ENCODE data around the gene TSC22D2. TPM values are rescaled to one million over a fixed set of nuclear protein-coding genes. Genes with fewer than 3 reads are reported as not detected.

Gene TSC22D2
- total RNA-seq, result 17.9 and 18.1 TPM in 2 replicates

- intact Hi-C loops (cut with micrococcal nuclease), result loop anchor here (1.0 to 5.0 kb wide), 13 partner anchors 23 to 1416 kb away; partner anchors contain the start of genes COMMD2, EIF2A, ERICH6 and GYG1
Observed at GRCh38 chr3:150408221-150409124, at the start of gene TSC22D2. Gene TSC22D2, plus strand, starts transcription at chr3:150408298. Its CDS starts 1,053 bp downstream, at chr3:150409351.

DNA sequence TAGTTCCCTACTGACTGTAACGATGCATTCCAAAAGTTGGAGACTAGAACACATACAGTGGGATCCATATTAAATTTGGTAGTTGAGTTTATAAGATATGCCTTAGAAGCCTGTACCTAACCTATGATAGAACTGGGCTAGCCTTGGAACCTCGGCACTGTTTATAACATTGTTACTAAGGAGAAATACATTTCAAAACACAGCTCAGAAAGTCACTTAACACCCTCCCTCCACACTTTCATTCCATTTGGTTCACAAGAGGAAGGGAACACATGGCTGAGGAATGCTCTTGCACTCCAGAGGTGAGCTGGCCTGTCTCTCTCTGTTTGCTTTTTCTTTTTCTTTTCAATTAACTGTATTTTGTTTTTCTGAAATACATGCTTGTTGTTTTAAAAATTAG, 48.7 kb upstream of the TSC22D2 start:
- intact Hi-C loops (cut with micrococcal nuclease), result no loop called here

DNA sequence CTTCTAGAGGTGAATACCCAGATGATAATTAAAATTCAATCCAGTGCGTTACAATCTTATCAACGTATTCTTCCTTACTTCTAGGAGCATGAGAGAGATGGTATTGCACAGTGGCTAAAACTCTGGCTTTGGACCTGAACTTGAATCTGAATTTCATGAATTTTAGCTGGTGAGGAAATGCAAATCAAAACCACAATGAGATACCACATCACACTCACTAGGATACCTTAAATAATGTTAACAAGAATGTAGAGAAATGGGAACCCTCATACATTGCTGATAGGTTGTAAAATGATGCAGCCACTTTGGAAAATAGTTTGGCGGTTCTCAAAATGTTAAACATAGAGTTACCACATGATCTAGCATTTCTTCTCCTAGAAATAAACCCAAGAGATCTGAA, 47.1 kb upstream of the TSC22D2 start:
- intact Hi-C loops (cut with micrococcal nuclease), result no loop called here

- intact Hi-C loops (cut with micrococcal nuclease), result no loop called here
Observed at GRCh38 chr3:150362515-150363302, 45.4 kb upstream of the TSC22D2 start.

GRCh38 chr3:150363420-150363819, 44.7 kb upstream of the TSC22D2 start:
- intact Hi-C loops (cut with micrococcal nuclease), result no loop called here

GRCh38 chr3:150365132-150365604, 42.9 kb upstream of the TSC22D2 start:
- intact Hi-C loops (cut with micrococcal nuclease), result no loop called here

DNA sequence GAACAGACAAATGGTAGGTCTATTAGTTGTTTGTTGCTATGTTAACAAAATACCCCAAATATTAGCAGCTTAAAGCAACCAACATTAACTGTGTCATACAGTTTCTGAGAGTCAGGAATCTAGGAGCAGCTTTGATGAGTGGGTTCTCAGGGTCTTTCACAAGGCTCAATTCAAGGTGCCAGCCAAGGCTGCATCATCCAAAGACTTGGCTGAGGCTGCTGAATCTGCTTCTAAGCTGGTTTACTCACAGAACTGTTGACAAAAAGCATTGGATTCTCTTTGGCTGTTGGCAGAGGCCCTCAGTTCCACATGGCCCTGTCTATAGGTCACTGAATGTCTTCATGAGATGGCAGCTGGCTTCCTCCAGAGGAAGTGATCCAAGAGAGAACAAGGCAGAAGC, 40.3 kb upstream of the TSC22D2 start:
- intact Hi-C loops (cut with micrococcal nuclease), result no loop called here

GRCh38 chr3:150370122-150370602, 37.9 kb upstream of the TSC22D2 start:
- intact Hi-C loops (cut with micrococcal nuclease), result loop anchor here (5.0 kb wide), 1 partner anchor 42 kb away; no protein-coding TSS in a partner anchor

- intact Hi-C loops (cut with micrococcal nuclease), result loop anchor here (5.0 kb wide), 1 partner anchor 41 kb away; no protein-coding TSS in a partner anchor
Observed at GRCh38 chr3:150370999-150371398, 37.1 kb upstream of the TSC22D2 start.

GRCh38 chr3:150371741-150372254, 36.3 kb upstream of the TSC22D2 start:
- intact Hi-C loops (cut with micrococcal nuclease), result loop anchor here (5.0 kb wide), 1 partner anchor 41 kb away; no protein-coding TSS in a partner anchor

- intact Hi-C loops (cut with micrococcal nuclease), result loop anchor here (5.0 kb wide), 1 partner anchor 40 kb away; no protein-coding TSS in a partner anchor
Observed at GRCh38 chr3:150372320-150372719, 35.8 kb upstream of the TSC22D2 start.

GRCh38 chr3:150372722-150373121, 35.4 kb upstream of the TSC22D2 start:
- intact Hi-C loops (cut with micrococcal nuclease), result loop anchor here (5.0 kb wide), 1 partner anchor 40 kb away; no protein-coding TSS in a partner anchor

- intact Hi-C loops (cut with micrococcal nuclease), result loop anchor here (5.0 kb wide), 1 partner anchor 39 kb away; no protein-coding TSS in a partner anchor
Observed at GRCh38 chr3:150373234-150373875, 34.7 kb upstream of the TSC22D2 start.

DNA sequence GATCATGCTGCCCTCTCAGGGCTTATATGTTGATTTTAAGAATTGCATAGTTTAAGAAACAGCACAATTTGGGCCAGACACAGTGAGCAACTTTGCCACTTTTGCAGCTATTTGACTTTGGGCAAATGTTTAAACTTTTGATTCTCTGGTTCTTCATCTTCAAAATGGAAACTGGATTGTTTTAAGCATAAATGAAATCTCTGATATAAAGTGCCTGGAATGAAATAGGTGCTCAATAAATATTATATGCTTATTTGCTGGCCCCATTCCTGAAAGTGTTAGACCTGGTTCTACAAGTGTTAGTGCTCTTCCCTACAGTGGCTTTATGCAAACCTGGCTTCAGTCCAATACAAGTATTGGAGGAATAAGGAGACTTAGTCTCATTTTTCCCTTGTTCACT, 33.1 kb upstream of the TSC22D2 start:
- intact Hi-C loops (cut with micrococcal nuclease), result loop anchor here (5.0 kb wide), 1 partner anchor 37 kb away; no protein-coding TSS in a partner anchor

DNA sequence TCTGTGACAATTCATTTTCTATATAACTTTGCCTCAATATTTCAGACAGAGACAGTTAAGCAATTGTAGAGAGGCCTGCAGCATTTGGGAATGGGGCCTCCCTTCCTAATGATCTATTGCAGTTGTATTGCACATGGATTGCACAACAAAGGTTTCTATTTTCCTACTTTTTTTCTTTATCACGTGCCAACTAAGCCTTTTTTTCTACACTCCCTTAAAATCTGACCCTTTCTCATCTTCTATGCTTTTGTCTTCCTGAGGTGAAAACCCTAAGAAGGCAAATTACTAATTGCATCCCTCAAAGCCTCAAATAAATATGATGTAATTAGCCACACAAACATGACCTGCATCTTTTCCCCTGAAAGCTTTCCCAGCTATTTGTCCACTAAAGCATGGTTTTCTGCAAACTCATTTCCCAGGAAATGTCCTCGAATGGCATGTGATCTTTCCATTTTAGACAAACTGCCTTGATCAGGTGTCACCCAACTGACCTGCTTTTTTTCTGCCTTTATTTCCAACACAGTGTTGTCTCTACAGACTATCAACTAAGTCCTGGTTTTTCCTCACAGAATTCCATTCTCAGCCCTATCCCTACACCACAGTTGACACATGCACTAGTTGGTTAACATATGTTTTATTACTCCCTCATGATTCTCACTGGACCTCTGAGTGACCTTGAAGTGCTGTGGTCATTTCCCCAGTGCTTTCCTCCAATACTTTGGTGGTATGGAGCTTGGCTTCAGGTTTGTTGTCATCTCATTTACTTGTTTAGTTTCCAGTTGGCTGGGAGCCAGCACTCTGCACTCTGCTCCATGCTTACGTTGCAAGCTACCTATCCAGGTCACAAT, 31.9 kb upstream of the TSC22D2 start:
- intact Hi-C loops (cut with micrococcal nuclease), result no loop called here

DNA sequence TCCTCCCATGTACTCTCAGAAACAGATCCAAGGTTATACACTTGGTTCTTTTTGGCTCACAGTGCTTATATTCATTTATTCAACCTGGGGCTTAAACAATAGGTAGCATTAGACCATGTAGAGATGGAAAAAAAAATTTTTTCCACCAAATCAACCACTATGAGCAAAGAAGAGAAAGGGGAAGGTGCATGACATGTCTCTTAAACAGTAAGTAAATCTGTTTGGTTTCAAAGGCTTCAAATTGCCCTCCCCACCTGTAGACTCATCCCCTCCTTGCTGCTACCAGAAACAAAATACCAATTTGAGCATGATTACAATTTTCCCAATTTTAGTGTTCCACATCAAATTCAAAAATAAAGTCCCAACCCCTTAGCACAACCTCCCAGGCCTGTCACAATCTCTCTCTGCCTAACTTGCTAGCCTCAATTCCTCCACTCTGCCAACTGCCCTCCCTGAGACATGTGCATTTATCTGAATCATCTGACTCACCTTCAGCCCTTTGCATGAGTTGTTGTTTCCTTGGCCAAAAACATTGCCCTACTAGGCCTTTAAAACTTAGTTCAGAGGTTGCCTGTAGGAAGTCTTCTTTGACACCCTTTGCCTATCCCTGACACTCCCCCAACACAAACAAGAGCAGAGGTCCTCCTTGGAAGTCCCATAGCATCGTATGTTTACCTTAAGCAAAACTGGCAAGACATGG, 30.3 kb upstream of the TSC22D2 start:
- intact Hi-C loops (cut with micrococcal nuclease), result no loop called here

- intact Hi-C loops (cut with micrococcal nuclease), result no loop called here
Observed at GRCh38 chr3:150378301-150378748, 29.8 kb upstream of the TSC22D2 start.

DNA sequence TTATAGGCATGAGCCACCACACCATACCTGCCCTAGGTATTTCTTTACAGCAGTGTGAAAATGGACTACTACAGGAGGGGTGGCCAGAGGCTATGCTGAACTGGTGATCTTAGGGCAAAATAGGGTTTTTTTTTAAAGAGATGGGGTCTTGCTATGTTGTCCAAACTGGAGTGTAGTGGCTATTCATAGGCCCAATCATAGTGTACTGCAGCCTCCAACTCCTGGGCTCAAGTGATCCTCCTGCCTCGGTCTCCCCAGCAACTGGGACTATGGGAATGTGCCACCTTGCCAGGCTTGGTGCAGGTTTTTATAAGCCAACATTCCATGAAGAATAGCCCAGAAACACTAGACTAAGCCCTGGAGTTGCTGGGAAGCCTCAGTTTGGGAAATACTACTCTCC, 28.6 kb upstream of the TSC22D2 start:
- intact Hi-C loops (cut with micrococcal nuclease), result no loop called here

Measured in T-helper 1 cell treated with Interleukin-12 subunit alpha and Interleukin-12 subunit beta and Interleukin-4 antibody, amounts not matched to agents 30 ng/mL and 1 ng/mL, for 36 hours (primary cell).